Caco-2 (cell line): ENCODE data around the gene NOL3. TPM values are rescaled to one million over a fixed set of nuclear protein-coding genes. Genes with fewer than 3 reads are reported as not detected.

Experiments used
- BruUV-seq: library from RNA; stranded (reverse); fragments of 400-500 nt; replicated peaks from 2 replicates; lab custom pipeline; 2021; lab: Mats Ljungman, UMichigan
- CTCF ChIA-PET: fragments of 300-600 bp; sonication (Branson Sonifier 250); formaldehyde crosslinking; loops from one replicate; lab custom pipeline; 2022; ENCODE audit warnings: antibody characterized with exemption; lab: Charles Lee
- POLR2A ChIA-PET: fragments of 300-600 bp; sonication (Branson Sonifier 250); formaldehyde crosslinking; loops from one replicate; lab custom pipeline; 2022; ENCODE audit warnings: antibody characterized with exemption; lab: Charles Lee
- DNase-seq, 2 experiments: peaks; one replicate each; pipeline versions ENCODE4 v3.0.0 to v3.0.0-alpha.2; 2020 to 2022
- H3K27me3 ChIP-seq: replicated peaks from 2 replicates; pipeline ENCODE4 v1.6.0; 2011; ENCODE audit warnings: low read length; ENCODE audit not compliant: control insufficient read depth, insufficient read depth
- H3K36me3 ChIP-seq: 2 replicates; pipeline ENCODE4 v1.5.1; 2011; ENCODE audit warnings: low read length; ENCODE audit not compliant: control insufficient read depth, insufficient read depth
- H3K4me1 ChIP-seq: fragments of 250-450 bp; sonication (Bioruptor Pico); 2 replicates; pipeline ENCODE4 v1.5.1; 2020; ENCODE audit warnings: mild to moderate bottlenecking
- H3K4me3 ChIP-seq: 2 replicates; pipeline ENCODE4 v1.5.1; 2011; ENCODE audit warnings: low read depth, mild to moderate bottlenecking, control low read depth, low read length
- H3K9me3 ChIP-seq: fragments of 250-450 bp; sonication (Bioruptor Pico); 2 replicates; pipeline ENCODE4 v1.5.1; 2020; ENCODE audit warnings: mild to moderate bottlenecking, moderate library complexity
- H3K27ac Mint-ChIP-seq: one replicate; pipeline ENCODE4 v1.8.0; 2022; ENCODE audit warnings: mixed read lengths; ENCODE audit not compliant: unreplicated experiment
- H3K27me3 Mint-ChIP-seq: one replicate; pipeline ENCODE4 v1.8.0; 2022; ENCODE audit warnings: mixed read lengths; ENCODE audit not compliant: insufficient read depth, unreplicated experiment
- H3K36me3 Mint-ChIP-seq: one replicate; pipeline ENCODE4 v1.8.0; 2022; ENCODE audit warnings: mild to moderate bottlenecking, mixed read lengths; ENCODE audit not compliant: insufficient read depth, unreplicated experiment
- H3K4me1 Mint-ChIP-seq: one replicate; pipeline ENCODE4 v1.8.0; 2022; ENCODE audit warnings: low read depth, mixed read lengths; ENCODE audit not compliant: unreplicated experiment
- H3K4me3 Mint-ChIP-seq: one replicate; pipeline ENCODE4 v1.8.0; 2022; ENCODE audit warnings: mild to moderate bottlenecking, moderate library complexity, mixed read lengths; ENCODE audit not compliant: unreplicated experiment
- H3K9me3 Mint-ChIP-seq: one replicate; pipeline ENCODE4 v1.8.0; 2022; ENCODE audit warnings: mixed read lengths; ENCODE audit not compliant: unreplicated experiment
- intact Hi-C: fragments of 100-400 bp; cut with micrococcal nuclease; formaldehyde crosslinking; loops from one replicate; pipeline ENCODE4 v1.10.0; 2022; ENCODE audit not compliant: unreplicated experiment
- total RNA-seq: library from RNA; stranded (reverse); gene quantifications from 2 replicates; pipeline ENCODE4 v1.2.3, GENCODE V29; 2022
- TF ChIP-seq, protein P1 (sequence below), 2 experiments: fragments of 200-600 bp in 1 of 2; IDR thresholded peaks; 1 replicate in 1 of 2; 2 replicates in 1 of 2; pipeline versions ENCODE4 v1.5.1 to v1.8.0; 2011 to 2022; ENCODE audit warnings: antibody characterized with exemption in 1 of 2, control low read depth in 1 of 2, inconsistent platforms in 1 of 2, low read depth in 1 of 2, low read length in 1 of 2, mild to moderate bottlenecking in 1 of 2, moderate library complexity in 1 of 2; ENCODE audit not compliant: insufficient read depth in 1 of 2, severe bottlenecking in 1 of 2, unreplicated experiment in 1 of 2

The NOL3 gene
- total RNA-seq, 1 experiment from 2014 or later, result 17.4 TPM

GRCh38 chr16:67208154-67208896 lies 38.0 kb downstream of the NOL3 start:
- intact Hi-C loops, result no loop called here
- Histone ChIP-seq H3K9me3 (no peaks in the 10 kb centered on the region), H3K4me1 (peaks cover 18% of the 10 kb centered on the region; the same call in 1 of the 2 replicates), H3K27me3 (no peaks in the 10 kb centered on the region), H3K36me3 (no peaks in the 10 kb centered on the region; the same call in 1 of the 2 replicates), H3K4me3 (no peak overlapping the region)
- no TSS peak for BruUV-seq
- Mint-ChIP-seq H3K36me3 (peaks cover 30% of the 10 kb centered on the region), H3K4me1 (peaks cover 8% of the 10 kb centered on the region), H3K4me3 (no peak overlapping the region), H3K27me3 (no peaks in the 10 kb centered on the region), H3K9me3 (no peaks in the 10 kb centered on the region), H3K27ac (no peak overlapping the region)
- no peak for DNase-seq
- CTCF ChIA-PET, result interaction anchor here (2.6 kb wide), 1 partner anchor 10 kb away, joined by 9 read pairs; the partner anchor contains the start of gene ELMO3
- TF ChIP-seq, protein P1, sequence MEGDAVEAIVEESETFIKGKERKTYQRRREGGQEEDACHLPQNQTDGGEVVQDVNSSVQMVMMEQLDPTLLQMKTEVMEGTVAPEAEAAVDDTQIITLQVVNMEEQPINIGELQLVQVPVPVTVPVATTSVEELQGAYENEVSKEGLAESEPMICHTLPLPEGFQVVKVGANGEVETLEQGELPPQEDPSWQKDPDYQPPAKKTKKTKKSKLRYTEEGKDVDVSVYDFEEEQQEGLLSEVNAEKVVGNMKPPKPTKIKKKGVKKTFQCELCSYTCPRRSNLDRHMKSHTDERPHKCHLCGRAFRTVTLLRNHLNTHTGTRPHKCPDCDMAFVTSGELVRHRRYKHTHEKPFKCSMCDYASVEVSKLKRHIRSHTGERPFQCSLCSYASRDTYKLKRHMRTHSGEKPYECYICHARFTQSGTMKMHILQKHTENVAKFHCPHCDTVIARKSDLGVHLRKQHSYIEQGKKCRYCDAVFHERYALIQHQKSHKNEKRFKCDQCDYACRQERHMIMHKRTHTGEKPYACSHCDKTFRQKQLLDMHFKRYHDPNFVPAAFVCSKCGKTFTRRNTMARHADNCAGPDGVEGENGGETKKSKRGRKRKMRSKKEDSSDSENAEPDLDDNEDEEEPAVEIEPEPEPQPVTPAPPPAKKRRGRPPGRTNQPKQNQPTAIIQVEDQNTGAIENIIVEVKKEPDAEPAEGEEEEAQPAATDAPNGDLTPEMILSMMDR (IDR thresholded peaks at IDR 0.05; ENCODE audit: insufficient read depth in 1 of 2, low read depth in 1 of 2, low read length in 1 of 2, severe bottlenecking in 1 of 2, unreplicated experiment in 1 of 2), result no peak
- POLR2A ChIA-PET, result interaction anchor here (1.4 kb wide), 1 partner anchor 18 kb away, joined by 3 read pairs; the partner anchor contains the start of gene TMEM208

DNA sequence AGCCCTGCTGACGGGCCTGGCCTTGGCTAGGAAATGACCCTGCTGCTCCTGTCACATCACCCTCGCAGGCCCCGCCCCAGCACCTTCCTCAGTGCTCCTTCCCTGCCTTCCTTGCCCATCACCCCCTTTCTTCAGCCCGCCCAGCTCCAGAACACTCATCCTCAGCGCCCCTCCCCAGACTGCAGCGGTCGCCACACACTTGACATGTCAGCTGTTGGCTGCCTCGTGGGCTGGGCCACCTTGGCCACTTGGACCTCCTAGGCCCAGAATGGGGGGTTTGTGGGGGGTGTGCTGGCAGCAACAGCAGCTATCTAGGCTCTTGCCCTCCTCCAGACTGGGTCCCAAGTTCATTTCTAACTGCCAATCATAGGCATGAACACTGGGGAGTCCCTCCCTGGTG lies 39.2 kb downstream of the NOL3 start:
- peaks cover 8% of the 10 kb centered on the region for H3K4me1 Mint-ChIP-seq
- H3K36me3 ChIP-seq, result no peaks in the 10 kb centered on the region
- peaks cover 30% of the 10 kb centered on the region for H3K36me3 Mint-ChIP-seq
- no peak for DNase-seq
- no peaks in the 10 kb centered on the region for H3K27me3 Mint-ChIP-seq
- H3K27ac Mint-ChIP-seq, result no peak overlapping the region
- CTCF ChIA-PET, result interaction anchor here (1.1 to 2.6 kb wide), 2 partner anchors 11 to 37 kb away, joined by 3 to 9 read pairs; partner anchors contain the start of gene ELMO3
- no peak overlapping the region for H3K4me3 ChIP-seq
- no peaks in the 10 kb centered on the region for H3K9me3 Mint-ChIP-seq
- H3K9me3 ChIP-seq, result no peaks in the 10 kb centered on the region
- peaks cover 28% of the 10 kb centered on the region; the same call in 1 of the 2 replicates for H3K4me1 ChIP-seq
- BruUV-seq, result no TSS peak
- TF ChIP-seq, protein P1 (IDR thresholded peaks at IDR 0.05; ENCODE audit: insufficient read depth in 1 of 2, low read depth in 1 of 2, low read length in 1 of 2, severe bottlenecking in 1 of 2, unreplicated experiment in 1 of 2), result no peak
- intact Hi-C loops, result no loop called here
- no peak overlapping the region for H3K4me3 Mint-ChIP-seq
- POLR2A ChIA-PET, result interaction anchor here (1.3 kb wide), 1 partner anchor 38 kb away, joined by 5 read pairs; the partner anchor contains the start of gene FHOD1
- H3K27me3 ChIP-seq, result no peaks in the 10 kb centered on the region

- POLR2A ChIA-PET, result interaction anchor here (1.3 kb wide), 1 partner anchor 37 kb away, joined by 5 read pairs; the partner anchor contains the start of gene FHOD1
- no peaks in the 10 kb centered on the region for H3K27me3 ChIP-seq
- TF ChIP-seq, protein P1 (IDR thresholded peaks at IDR 0.05; ENCODE audit: insufficient read depth in 1 of 2, low read depth in 1 of 2, low read length in 1 of 2, severe bottlenecking in 1 of 2, unreplicated experiment in 1 of 2), result no peak
These were observed 40.0 kb downstream of the NOL3 start for GRCh38 chr16:67210069-67210937.

More at GRCh38 chr16:67210069-67210937, 40.0 kb downstream of the NOL3 start:
- H3K36me3 ChIP-seq, result no peaks in the 10 kb centered on the region
- BruUV-seq, result no TSS peak
- CTCF ChIA-PET, result interaction anchor here (1.1 to 2.6 kb wide), 3 partner anchors 12 to 36 kb away, joined by 3 to 9 read pairs (median 5); partner anchors contain the start of gene ELMO3
- H3K27ac Mint-ChIP-seq, result no peak overlapping the region
- H3K9me3 ChIP-seq, result no peaks in the 10 kb centered on the region
- H3K4me1 Mint-ChIP-seq, result peaks cover 8% of the 10 kb centered on the region
- peaks cover 30% of the 10 kb centered on the region for H3K36me3 Mint-ChIP-seq
- H3K4me1 ChIP-seq, result peaks cover 28% of the 10 kb centered on the region; the same call in 1 of the 2 replicates
- H3K27me3 Mint-ChIP-seq, result no peaks in the 10 kb centered on the region
- H3K4me3 ChIP-seq, result no peak overlapping the region
- DNase-seq, result no peak
- H3K9me3 Mint-ChIP-seq, result no peaks in the 10 kb centered on the region
- intact Hi-C loops, result no loop called here
- H3K4me3 Mint-ChIP-seq, result no peak overlapping the region
